Activated CD4-positive, alpha-beta T cell treated with anti-CD3 and anti-CD28 coated beads for 24 hours (primary cell): Measurements from ENCODE around the gene CDIP1.

Source experiments
- DNase-seq, 2 donors: peaks; one replicate each; pipeline ENCODE4 v3.0.0-alpha.2; 2020; ENCODE audit warnings: low read depth in 2 of 2

The CDIP1 gene

GRCh38 chr16:4514606-4515005, 24.0 kb downstream of the CDIP1 start:
- DNase-seq: no peak

- DNase-seq: no peak
These were observed 24.7 kb downstream of the CDIP1 start for GRCh38 chr16:4513881-4514280.

GRCh38 chr16:4513086-4513860, 25.3 kb downstream of the CDIP1 start:
- DNase-seq: no peak

GRCh38 chr16:4512473-4512872, 26.1 kb downstream of the CDIP1 start:
- DNase-seq: no peak

- DNase-seq: no peak
These were observed 27.0 kb downstream of the CDIP1 start for GRCh38 chr16:4511441-4512082.

GRCh38 chr16:4510747-4511426, 27.7 kb downstream of the CDIP1 start:
- no peak for DNase-seq

- DNase-seq: no peak
These were observed 28.4 kb downstream of the CDIP1 start for GRCh38 chr16:4510131-4510530.

- no peak for DNase-seq
These were observed 29.2 kb downstream of the CDIP1 start for GRCh38 chr16:4509420-4509819.

GRCh38 chr16:4508806-4509205, 29.8 kb downstream of the CDIP1 start:
- no peak for DNase-seq

GRCh38 chr16:4507588-4508345, 30.8 kb downstream of the CDIP1 start:
- DNase-seq: no peak

- peak in 1 of 2 donors; percentile 36 for DNase-seq
These were observed 32.1 kb downstream of the CDIP1 start for GRCh38 chr16:4506450-4506849.

GRCh38 chr16:4505356-4506147, 33.0 kb downstream of the CDIP1 start:
- DNase-seq: peak; percentile 43

- DNase-seq: no peak
These were observed 37.5 kb downstream of the CDIP1 start for GRCh38 chr16:4501071-4501478.

GRCh38 chr16:4500272-4500671, 38.3 kb downstream of the CDIP1 start:
- DNase-seq: no peak

GRCh38 chr16:4499196-4499555, 39.4 kb downstream of the CDIP1 start:
- no peak for DNase-seq

- no peak for DNase-seq
These were observed 39.9 kb downstream of the CDIP1 start for GRCh38 chr16:4498546-4499195.

- DNase-seq: no peak
These were observed 42.3 kb downstream of the CDIP1 start for GRCh38 chr16:4496305-4496704.

- DNase-seq: no peak
These were observed 42.8 kb downstream of the CDIP1 start for GRCh38 chr16:4495766-4496165.

GRCh38 chr16:4494746-4495490, 43.7 kb downstream of the CDIP1 start:
- DNase-seq: no peak

- DNase-seq: no peak
These were observed 46.7 kb downstream of the CDIP1 start for GRCh38 chr16:4491898-4492297.
